PC-3 (cell line): Measurements from ENCODE around the gene KLK5.

ENCODE experiments used
- CTCF ChIP-seq: fragments of 300-600 bp; sonication (generic); conservative IDR thresholded peaks from 2 replicates; pipeline ENCODE4 v1.5.1; 2017; ENCODE audit warnings: antibody characterized with exemption, low read depth, mild to moderate bottlenecking, low read length
- EZH2phosphoT487 ChIP-seq: fragments of 300-600 bp; sonication (generic); IDR thresholded peaks from 2 replicates; pipeline ENCODE4 v1.6.1; 2018; ENCODE audit warnings: mild to moderate bottlenecking, antibody characterized with exemption, low read length, borderline replicate concordance

GRCh38 chr19:50939596-50939995 is 13.2 kb downstream of the KLK5 start:
- TF ChIP-seq CTCF, result no peak
- no peak for TF ChIP-seq EZH2phosphoT487
